ENCODE data around the gene ALKBH5. TPM values are rescaled to one million over a fixed set of nuclear protein-coding genes. Genes with fewer than 3 reads are reported as not detected.

ALKBH5 gene
- total and polyA plus RNA-seq, 2 of the 8 experiments (the other 6 are each of a cell fraction or from before 2014, with no cell fraction given), result 63.7 to 86.4 TPM

DNA sequence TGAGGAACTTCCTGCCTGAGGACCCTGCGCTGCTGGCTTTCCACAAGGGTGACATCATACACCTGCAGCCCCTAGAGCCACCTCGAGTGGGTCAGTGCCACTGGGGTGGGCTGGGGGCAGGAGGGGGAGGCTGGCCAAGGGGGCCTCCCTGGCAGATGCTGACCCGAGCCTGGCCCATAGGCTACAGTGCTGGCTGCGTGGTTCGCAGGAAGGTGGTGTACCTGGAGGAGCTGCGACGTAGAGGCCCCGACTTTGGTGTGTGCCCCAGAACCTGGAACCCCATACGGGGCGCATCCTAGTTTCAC lies 26.7 kb upstream of the ALKBH5 start:
- Histone ChIP-seq H2BK20ac (ENCODE audit: low read length) (no peak overlapping the region), H3K23me2 (ENCODE audit: low read depth, low read length) (peaks cover 4% of the 10 kb centered on the region; the same call in 1 of the 2 replicates), H3K27me3 (replicated peaks in 1 of 4; ENCODE audit: control insufficient read depth in 3 of 4, extremely low read depth in 1 of 4, insufficient read depth in 3 of 4, low read length in 3 of 4) (no peaks in the 10 kb centered on the region; a peak in 1 of 7 replicates), H2AK5ac (ENCODE audit: low read depth, low read length) (0 out of 2 replicates have a peak overlapping the region, but pooled peaks have one; percentile 48), H2AFZ (ENCODE audit: low read length) (no peak overlapping the region), H4K5ac (ENCODE audit: insufficient read length, low read depth, low read length) (no peak overlapping the region), H3K23ac (ENCODE audit: insufficient read length) (no peak overlapping the region), H4K91ac (replicated peaks; ENCODE audit: insufficient read length, low read length) (no peak overlapping the region), H2BK5ac (ENCODE audit: low read depth, low read length) (0 out of 2 replicates have a peak overlapping the region, but pooled peaks have one; percentile 41), H3K4me1 (replicated peaks in 1 of 4; ENCODE audit: control insufficient read depth in 3 of 4, insufficient read depth in 4 of 4, low read length in 3 of 4) (peaks cover 2 to 19% (median 10%) of the 10 kb centered on the region in 4 experiments), H3K9ac (replicated peaks in 1 of 4; ENCODE audit: extremely low read depth in 1 of 4, low read depth in 3 of 4, low read length in 3 of 4) (no peak overlapping the region), H4K8ac (ENCODE audit: extremely low read depth, insufficient read depth, low read length) (no peak overlapping the region; the same call in 1 of the 2 replicates), H2BK12ac (ENCODE audit: low read depth, low read length) (peak overlapping the region; percentile 35; the same call in 1 of the 2 replicates), H2BK15ac (ENCODE audit: low read length) (0 out of 2 replicates have a peak overlapping the region, but pooled peaks have one; percentile 7), H3K36me3 (ENCODE audit: control insufficient read depth in 2 of 4, insufficient read depth in 4 of 4, low read length in 3 of 4) (no peaks in the 10 kb centered on the region), H3K56ac (replicated peaks; ENCODE audit: insufficient read length, low read depth, low read length) (no peak overlapping the region), H2BK120ac (replicated peaks; ENCODE audit: low read depth, low read length) (peak overlapping the region; percentile 10), H3K27ac (ENCODE audit: low read depth, low read length) (no peak overlapping the region), H3K9me3 (ENCODE audit: insufficient read depth in 2 of 2, low read depth in 1 of 2, low read length in 1 of 2) (no peaks in the 10 kb centered on the region), H3K4me2 (ENCODE audit: insufficient read depth in 1 of 2, low read depth in 2 of 2, low read length in 2 of 2) (no peak overlapping the region), H3K79me2 (ENCODE audit: control insufficient read depth in 1 of 2, insufficient read depth in 2 of 2, low read length in 2 of 2) (no peaks in the 10 kb centered on the region), H4K20me1 (replicated peaks in 1 of 2; ENCODE audit: control insufficient read depth in 1 of 2, insufficient read depth in 2 of 2, low read length in 2 of 2) (no peaks in the 10 kb centered on the region), H3K4me3 (ENCODE audit: extremely low read depth in 1 of 4, insufficient read depth in 2 of 4, low read depth in 3 of 4, low read length in 4 of 4) (no peak overlapping the region), H3K18ac (ENCODE audit: extremely low read depth, low read length) (no peak overlapping the region), H3K4ac (replicated peaks; ENCODE audit: insufficient read length, low read depth, low read length) (no peak overlapping the region), H3K79me1 (ENCODE audit: low read depth, low read length) (no peaks in the 10 kb centered on the region), H3K14ac (ENCODE audit: insufficient read length) (no peak overlapping the region)
- FAIRE-seq (no peak), DNase-seq (ENCODE audit: low read depth in 1 of 2, low spot score in 2 of 2) (no peak)
- TF ChIP-seq KDM4A (IDR thresholded peaks at IDR 0.05; ENCODE audit: low read depth, low read length, severe bottlenecking) (no peak), JUN (IDR thresholded peaks at IDR 0.05; ENCODE audit: low read depth, low read length) (no peak), TAF7 (optimal IDR thresholded peaks at IDR 0.05; ENCODE audit: borderline replicate concordance, low read depth, low read length) (no peak), YY1 (IDR thresholded peaks at IDR 0.05; ENCODE audit: low read depth, low read length) (no peak), TAF1 (IDR thresholded peaks at IDR 0.05; ENCODE audit: low read depth, low read length) (no peak), PHF8 (conservative IDR thresholded peaks at IDR 0.05; ENCODE audit: low read depth, low read length) (no peak), SIRT6 (IDR thresholded peaks at IDR 0.05; ENCODE audit: low read length) (no peak), RBBP5 (IDR thresholded peaks at IDR 0.05; ENCODE audit: borderline replicate concordance, low read depth, low read length) (no peak), SUZ12 (IDR thresholded peaks at IDR 0.05; ENCODE audit: low read length) (no peak), SP1 (IDR thresholded peaks at IDR 0.05; ENCODE audit: low read depth, low read length) (no peak), BACH1 (IDR thresholded peaks at IDR 0.05; ENCODE audit: low read length) (no peak), SIX5 (IDR thresholded peaks at IDR 0.05; ENCODE audit: low read depth, low read length) (no peak)
- TF ChIP-seq, protein P1, sequence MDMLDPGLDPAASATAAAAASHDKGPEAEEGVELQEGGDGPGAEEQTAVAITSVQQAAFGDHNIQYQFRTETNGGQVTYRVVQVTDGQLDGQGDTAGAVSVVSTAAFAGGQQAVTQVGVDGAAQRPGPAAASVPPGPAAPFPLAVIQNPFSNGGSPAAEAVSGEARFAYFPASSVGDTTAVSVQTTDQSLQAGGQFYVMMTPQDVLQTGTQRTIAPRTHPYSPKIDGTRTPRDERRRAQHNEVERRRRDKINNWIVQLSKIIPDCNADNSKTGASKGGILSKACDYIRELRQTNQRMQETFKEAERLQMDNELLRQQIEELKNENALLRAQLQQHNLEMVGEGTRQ (IDR thresholded peaks at IDR 0.05; ENCODE audit: low read length), result no peak
- ChIA-PET CTCF (ENCODE audit: partially characterized antibody) (interaction anchor here (10.9 kb wide), 1 partner anchor 15 kb away, joined by 141 read pairs; no protein-coding TSS in a partner anchor), POLR2A (ENCODE audit: partially characterized antibody) (interaction anchor here (1.8 kb wide), 1 partner anchor 29 kb away, joined by 5 read pairs; no protein-coding TSS in a partner anchor)
- WGBS, 2 experiments (ENCODE audit: extremely low coverage in 1 of 2, insufficient coverage in 1 of 2, insufficient read length in 1 of 2, insufficient replicate concordance in 2 of 2, low coverage in 1 of 2, low lambda C conversion rate in 2 of 2, missing lambda C conversion rate in 1 of 2), result 89% methylated on average over 8 of the region's 10 CpGs; no CpG with 5 or more reads in 1 of the 2 experiments
